ENCODE results near the gene DGKE. TPM values are rescaled to one million over a fixed set of nuclear protein-coding genes. Genes with fewer than 3 reads are reported as not detected.

The DGKE gene
- total and polyA plus RNA-seq, 2 of the 13 experiments (the other 11 are each of a cell fraction or from before 2014, with no cell fraction given), result 3.2 to 5.3 TPM

- TF ChIP-seq KMT2B (CRISPR knock-in tag; IDR thresholded peaks at IDR 0.05) (peak; percentile 87), SIN3B (IDR thresholded peaks at IDR 0.05; ENCODE audit: low read length) (no peak), ISX (CRISPR knock-in tag; conservative IDR thresholded peaks at IDR 0.05) (no peak; the same call in 1 of the 2 replicates), ZNF616 (CRISPR knock-in tag; IDR thresholded peaks at IDR 0.05; ENCODE audit: low read depth) (no peak; the same call in none of the 2 replicates), ZFP36L2 (CRISPR knock-in tag; IDR thresholded peaks at IDR 0.05) (no peak), CREB3 (CRISPR knock-in tag; IDR thresholded peaks at IDR 0.05) (peak; percentile 69), STAT6 (CRISPR knock-in tag; IDR thresholded peaks at IDR 0.05; ENCODE audit: borderline replicate concordance) (peak; percentile 92), MEF2D (CRISPR knock-in tag; IDR thresholded peaks at IDR 0.05) (peak; percentile 60), LBX2 (CRISPR knock-in tag; IDR thresholded peaks at IDR 0.05; ENCODE audit: borderline replicate concordance) (0 out of 2 replicates have a peak, but pooled peaks have one; percentile 42), ESRRA (CRISPR knock-in tag; IDR thresholded peaks at IDR 0.05; ENCODE audit: low read depth) (peak; percentile 70; the same call in 1 of the 2 replicates), MLLT10 (CRISPR knock-in tag; IDR thresholded peaks at IDR 0.05) (no peak), KDM4B (CRISPR knock-in tag; IDR thresholded peaks at IDR 0.05) (peak; percentile 44; the same call in 1 of the 2 replicates), NFATC3 (CRISPR knock-in tag; IDR thresholded peaks at IDR 0.05) (no peak), RBFOX2 (IDR thresholded peaks at IDR 0.05; ENCODE audit: low read depth, low read length) (peak; percentile 100), NBN (conservative IDR thresholded peaks at IDR 0.05) (no peak), ZMAT5 (CRISPR knock-in tag; IDR thresholded peaks at IDR 0.05; ENCODE audit: borderline replicate concordance, low read depth) (no peak), ZNF766 (CRISPR knock-in tag; IDR thresholded peaks at IDR 0.05; ENCODE audit: borderline replicate concordance) (peak; percentile 59; the same call in 1 of the 2 replicates), SRSF4 (IDR thresholded peaks at IDR 0.05; ENCODE audit: low read depth, low read length, poor library complexity, severe bottlenecking) (peak; percentile 16), GTF2F1 (IDR thresholded peaks at IDR 0.05; ENCODE audit: low read length) (peak; percentile 81; the same call in 1 of the 2 replicates), ZBED4 (CRISPR knock-in tag; IDR thresholded peaks at IDR 0.05; ENCODE audit: borderline replicate concordance) (peak; percentile 54)
Observed at GRCh38 chr17:56913867-56914580, 80.1 kb downstream of the DGKE start, which contains the start of gene TRIM25 (continued).

Measured in HepG2 (cell line).